ENCODE results near the gene XPR1. TPM values are rescaled to one million over a fixed set of nuclear protein-coding genes. Genes with fewer than 3 reads are reported as not detected.

The XPR1 gene
- total RNA-seq = 10 to 100 TPM; 39.3 to 50.9 TPM
- polyA plus RNA-seq (2013, experiment 1 of 2) = 56.0 TPM
- polyA plus RNA-seq (2013, experiment 2 of 2) = 46.9 TPM
- long read RNA-seq, experiment 1, partial matches to known transcripts = 13 of 15 reads
- long read RNA-seq, experiment 1, other reads (novel, unspliced or antisense) = 2 of 15 reads
- long read RNA-seq, experiment 2, full-length matches to known transcripts = 55 of 76 reads
- long read RNA-seq, experiment 2, partial matches to known transcripts = 14 of 76 reads
- long read RNA-seq, experiment 2, other reads (novel, unspliced or antisense) = 7 of 76 reads
- long read RNA-seq, experiment 3, full-length matches to known transcripts = 10 of 18 reads
- long read RNA-seq, experiment 3, partial matches to known transcripts = 4 of 18 reads
- long read RNA-seq, experiment 3, other reads (novel, unspliced or antisense) = 4 of 18 reads
- long read RNA-seq, experiment 4, full-length matches to known transcripts = 2 of 7 reads
- long read RNA-seq, experiment 4, partial matches to known transcripts = 0 of 7 reads
- long read RNA-seq, experiment 4, other reads (novel, unspliced or antisense) = 5 of 7 reads

DNA sequence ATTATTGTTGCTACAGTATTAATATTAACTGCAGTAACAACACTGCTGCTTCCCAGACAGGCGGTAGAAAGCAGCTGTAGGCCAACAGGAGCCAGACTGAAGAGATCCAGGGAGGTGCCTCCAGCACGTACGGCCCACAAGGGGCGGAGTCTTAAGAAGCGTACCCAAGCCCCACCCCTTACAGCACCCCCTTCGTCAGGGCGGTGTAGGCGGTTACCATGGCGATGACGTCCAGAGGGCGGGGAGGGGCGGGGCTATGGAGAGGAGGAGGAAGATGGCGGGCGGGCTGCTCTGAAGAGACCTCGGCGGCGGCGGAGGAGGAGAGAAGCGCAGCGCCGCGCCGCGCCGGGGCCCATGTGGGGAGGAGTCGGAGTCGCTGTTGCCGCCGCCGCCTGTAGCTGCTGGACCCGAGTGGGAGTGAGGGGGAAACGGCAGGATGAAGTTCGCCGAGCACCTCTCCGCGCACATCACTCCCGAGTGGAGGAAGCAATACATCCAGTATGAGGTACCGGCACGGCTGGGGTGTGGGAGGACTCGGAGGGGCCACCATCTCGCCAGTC lies at the start of gene XPR1:
TSS of gene XPR1 (plus strand) at position 257 of the 560 bp plus-strand sequence. CDS start at position 437, 180 bp downstream.
- Histone ChIP-seq H3K4me1 (ENCODE audit: control insufficient read depth, insufficient read depth, low read length) (no peaks in the 10 kb centered on the region), H3K27me3 (ENCODE audit: control insufficient read depth, insufficient read depth, low read length, poor library complexity, severe bottlenecking) (peaks cover under 1% of the 10 kb centered on the region), H3K36me3 (ENCODE audit: control insufficient read depth, insufficient read depth, low read length) (no peaks in the 10 kb centered on the region), H3K9me3 (ENCODE audit: control insufficient read depth, low read length) (no peaks in the 10 kb centered on the region), H3K9ac (ENCODE audit: extremely low read depth, low read length, poor library complexity, severe bottlenecking) (peak within 1 kb of the TSS; percentile 62), H3K27ac (ENCODE audit: low read depth, low read length) (peak within 1 kb of the TSS; percentile 83), H3K4me3 (ENCODE audit: low read length) (peak within 1 kb of the TSS; percentile 98)
- 0 to 1% methylated on average over 18 to 41 of the region's 41 CpGs for WGBS, 2 experiments (ENCODE audit: insufficient coverage in 1 of 2, insufficient read length in 1 of 2)
- H3K27me3 Mint-ChIP-seq (ENCODE audit: insufficient read depth) = peaks cover 1% of the 10 kb centered on the region
- H3K9me3 Mint-ChIP-seq = no peaks in the 10 kb centered on the region
- TF ChIP-seq, protein P1, sequence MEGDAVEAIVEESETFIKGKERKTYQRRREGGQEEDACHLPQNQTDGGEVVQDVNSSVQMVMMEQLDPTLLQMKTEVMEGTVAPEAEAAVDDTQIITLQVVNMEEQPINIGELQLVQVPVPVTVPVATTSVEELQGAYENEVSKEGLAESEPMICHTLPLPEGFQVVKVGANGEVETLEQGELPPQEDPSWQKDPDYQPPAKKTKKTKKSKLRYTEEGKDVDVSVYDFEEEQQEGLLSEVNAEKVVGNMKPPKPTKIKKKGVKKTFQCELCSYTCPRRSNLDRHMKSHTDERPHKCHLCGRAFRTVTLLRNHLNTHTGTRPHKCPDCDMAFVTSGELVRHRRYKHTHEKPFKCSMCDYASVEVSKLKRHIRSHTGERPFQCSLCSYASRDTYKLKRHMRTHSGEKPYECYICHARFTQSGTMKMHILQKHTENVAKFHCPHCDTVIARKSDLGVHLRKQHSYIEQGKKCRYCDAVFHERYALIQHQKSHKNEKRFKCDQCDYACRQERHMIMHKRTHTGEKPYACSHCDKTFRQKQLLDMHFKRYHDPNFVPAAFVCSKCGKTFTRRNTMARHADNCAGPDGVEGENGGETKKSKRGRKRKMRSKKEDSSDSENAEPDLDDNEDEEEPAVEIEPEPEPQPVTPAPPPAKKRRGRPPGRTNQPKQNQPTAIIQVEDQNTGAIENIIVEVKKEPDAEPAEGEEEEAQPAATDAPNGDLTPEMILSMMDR (conservative IDR thresholded peaks at IDR 0.05) = no peak
- no peak within 1 kb of the TSS for H3K4me3 Mint-ChIP-seq
- peaks cover 5% of the 10 kb centered on the region for H3K4me1 Mint-ChIP-seq
- H3K27ac Mint-ChIP-seq = peak within 1 kb of the TSS; percentile 81
- DNase-seq = peak; percentile 99
- no peaks in the 10 kb centered on the region for H3K36me3 Mint-ChIP-seq (ENCODE audit: low read depth)

DNA sequence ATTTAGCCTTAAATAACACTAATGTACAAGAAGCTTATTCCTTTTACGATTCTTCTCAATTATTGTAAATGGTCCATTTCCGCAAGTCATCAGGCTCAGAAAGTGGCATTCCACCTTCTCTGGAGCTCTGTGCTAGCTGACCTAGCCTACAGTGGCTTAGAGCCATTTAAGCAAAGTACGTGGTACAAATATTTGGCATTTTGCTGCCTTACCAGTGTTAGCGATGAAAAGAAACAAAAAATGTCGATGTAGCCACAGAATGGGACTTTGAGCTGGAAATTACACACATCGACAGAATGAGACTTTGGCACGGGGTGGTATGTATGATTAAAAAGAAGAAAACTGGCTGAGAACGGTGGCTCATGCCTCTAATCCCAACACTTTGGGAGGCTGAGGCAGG lies 47.0 kb upstream of the XPR1 start:
- H3K36me3 Mint-ChIP-seq (ENCODE audit: low read depth) = no peaks in the 10 kb centered on the region
- Histone ChIP-seq H3K4me3 (ENCODE audit: low read length) (no peak overlapping the region), H3K27me3 (ENCODE audit: control insufficient read depth, insufficient read depth, low read length, poor library complexity, severe bottlenecking) (no peaks in the 10 kb centered on the region), H3K36me3 (ENCODE audit: control insufficient read depth, insufficient read depth, low read length) (no peaks in the 10 kb centered on the region), H3K9ac (ENCODE audit: extremely low read depth, low read length, poor library complexity, severe bottlenecking) (no peak overlapping the region), H3K9me3 (ENCODE audit: control insufficient read depth, low read length) (no peaks in the 10 kb centered on the region), H3K27ac (ENCODE audit: low read depth, low read length) (no peak overlapping the region), H3K4me1 (ENCODE audit: control insufficient read depth, insufficient read depth, low read length) (no peaks in the 10 kb centered on the region)
- no peaks in the 10 kb centered on the region for H3K9me3 Mint-ChIP-seq
- no peak overlapping the region for H3K4me3 Mint-ChIP-seq
- TF ChIP-seq, protein P1 (conservative IDR thresholded peaks at IDR 0.05) = no peak
- peaks cover 2% of the 10 kb centered on the region for H3K27me3 Mint-ChIP-seq (ENCODE audit: insufficient read depth)
- H3K4me1 Mint-ChIP-seq = peaks cover 2% of the 10 kb centered on the region
- 92 to 93% methylated on average over 8 of the region's 8 CpGs for WGBS, 2 experiments (ENCODE audit: insufficient coverage in 1 of 2, insufficient read length in 1 of 2)
- no peak for DNase-seq
- H3K27ac Mint-ChIP-seq = no peak overlapping the region

- Mint-ChIP-seq H3K9me3 (no peaks in the 10 kb centered on the region), H3K4me1 (peaks cover 2% of the 10 kb centered on the region), H3K27me3 (ENCODE audit: insufficient read depth) (peaks cover 2% of the 10 kb centered on the region), H3K36me3 (ENCODE audit: low read depth) (no peaks in the 10 kb centered on the region), H3K27ac (no peak overlapping the region), H3K4me3 (no peak overlapping the region)
- TF ChIP-seq, protein P1 (conservative IDR thresholded peaks at IDR 0.05) = no peak
- H3K36me3 ChIP-seq (ENCODE audit: control insufficient read depth, insufficient read depth, low read length) = no peaks in the 10 kb centered on the region
- 89 to 93% methylated on average over 3 to 4 of the region's 4 CpGs for WGBS, 2 experiments (ENCODE audit: insufficient coverage in 1 of 2, insufficient read length in 1 of 2)
- no peaks in the 10 kb centered on the region for H3K9me3 ChIP-seq (ENCODE audit: control insufficient read depth, low read length)
- no peaks in the 10 kb centered on the region for H3K27me3 ChIP-seq (ENCODE audit: control insufficient read depth, insufficient read depth, low read length, poor library complexity, severe bottlenecking)
- H3K27ac ChIP-seq (ENCODE audit: low read depth, low read length) = no peak overlapping the region
- no peaks in the 10 kb centered on the region for H3K4me1 ChIP-seq (ENCODE audit: control insufficient read depth, insufficient read depth, low read length)
- H3K4me3 ChIP-seq (ENCODE audit: low read length) = no peak overlapping the region
- DNase-seq = no peak
- no peak overlapping the region for H3K9ac ChIP-seq (ENCODE audit: extremely low read depth, low read length, poor library complexity, severe bottlenecking)
Observed at GRCh38 chr1:180585994-180586359, 45.8 kb upstream of the XPR1 start.
